GM19328 (cell line): ENCODE measurements around the gene TAF5.
A peak's percentile ranks its signal among the peaks of the same experiment; 100 is the strongest.
"Not testable (repeated sequence)": the region's sequence is repeated elsewhere in the genome, so short reads cannot be mapped to it uniquely, and the experiment has no call there.

Experiments used
- ATAC-seq: cut with Tn5 transposase; IDR thresholded peaks from one replicate; pipeline ENCODE4 v1.9.1; 2021; ENCODE audit warnings: mild to moderate bottlenecking, moderate library complexity; ENCODE audit not compliant: unreplicated experiment

TAF5 gene

GRCh38 chr10:103367782-103368518 lies at the start of gene TAF5:
Gene TAF5 (plus strand): TSS chr10:103367976. CDS start chr10:103367990, 14 bp downstream.
- ATAC-seq = peak; percentile 50

- ATAC-seq = no peak
Observed at GRCh38 chr10:103327906-103328305, 39.9 kb upstream of the TAF5 start.

GRCh38 chr10:103333934-103334520 lies 33.7 kb upstream of the TAF5 start:
- ATAC-seq = no peak

GRCh38 chr10:103334567-103334966 lies 33.2 kb upstream of the TAF5 start:
- no peak for ATAC-seq

- no peak for ATAC-seq
Observed at GRCh38 chr10:103336370-103336769, 31.4 kb upstream of the TAF5 start.

- ATAC-seq = no peak
Observed at GRCh38 chr10:103350175-103350516, 17.6 kb upstream of the TAF5 start.

GRCh38 chr10:103350517-103351260 lies 17.1 kb upstream of the TAF5 start, which contains the start of gene PCGF6:
Gene PCGF6 (minus strand): TSS chr10:103351140. CDS start chr10:103351066, 74 bp downstream.
- peak; percentile 71 for ATAC-seq

- ATAC-seq = no peak
Observed at GRCh38 chr10:103353281-103353680, 14.5 kb upstream of the TAF5 start.

- ATAC-seq = not testable (repeated sequence)
Observed at GRCh38 chr10:103354567-103354966, 13.2 kb upstream of the TAF5 start.

GRCh38 chr10:103355906-103356599 lies 11.7 kb upstream of the TAF5 start:
- ATAC-seq = no peak

GRCh38 chr10:103359493-103359892 lies 8.3 kb upstream of the TAF5 start:
- ATAC-seq = not testable (repeated sequence)

GRCh38 chr10:103360791-103361190 lies 7.0 kb upstream of the TAF5 start:
- ATAC-seq = not testable (repeated sequence)

GRCh38 chr10:103367379-103367781 lies 396 bp upstream of the TAF5 start:
- ATAC-seq = no peak

GRCh38 chr10:103373544-103373943 lies 5.8 kb downstream of the TAF5 start:
- ATAC-seq = no peak

GRCh38 chr10:103374263-103374662 lies 6.5 kb downstream of the TAF5 start:
- ATAC-seq = no peak

GRCh38 chr10:103382769-103383168 lies 15.0 kb downstream of the TAF5 start:
- ATAC-seq = no peak

GRCh38 chr10:103394180-103394579 lies 26.4 kb downstream of the TAF5 start:
- ATAC-seq = no peak

- no peak for ATAC-seq
Observed at GRCh38 chr10:103395754-103396066, 27.9 kb downstream of the TAF5 start.

- peak; percentile 97 for ATAC-seq
Observed at GRCh38 chr10:103396067-103396788, 28.5 kb downstream of the TAF5 start, which contains the start of the genes ATP5MK and PDCD11. Gene ATP5MK (minus strand): TSS chr10:103396475. CDS start chr10:103392457, 4,018 bp downstream. Gene PDCD11 (plus strand): TSS chr10:103396626. CDS start chr10:103398427, 1,801 bp downstream.

GRCh38 chr10:103396789-103397087 lies 29.0 kb downstream of the TAF5 start:
- ATAC-seq = no peak
